WTC11 (cell line): ENCODE data around the gene DHX57. TPM values are rescaled to one million over a fixed set of nuclear protein-coding genes. Genes with fewer than 3 reads are reported as not detected.

Experiments used
- ATAC-seq: fragments of 200-7000 bp; cut with Tn5 transposase; 2 replicates; pipeline ENCODE4 v1.10.0; 2021; ENCODE audit warnings: mild to moderate bottlenecking, moderate library complexity
- CTCF ChIA-PET: fragments of 300-600 bp; sonication (Branson Sonifier 250); formaldehyde crosslinking; loops from one replicate; lab custom pipeline; 2021; ENCODE audit warnings: antibody characterized with exemption; lab: Charles Lee
- POLR2A ChIA-PET: fragments of 350-600 bp; sonication (Branson Sonifier 250); formaldehyde crosslinking; loops from one replicate; lab custom pipeline; 2021; ENCODE audit warnings: antibody characterized with exemption; lab: Charles Lee
- DNase-seq: peaks from one replicate; pipeline ENCODE4 v3.0.0; 2021; ENCODE audit warnings: low spot score
- H3K27ac Mint-ChIP-seq: 2 replicates; pipeline ENCODE4 v1.8.0; 2021; ENCODE audit warnings: mixed read lengths
- H3K27me3 Mint-ChIP-seq: 2 replicates; pipeline ENCODE4 v1.8.0; 2021; ENCODE audit warnings: low read depth, mild to moderate bottlenecking, moderate library complexity, mixed read lengths
- H3K36me3 Mint-ChIP-seq: 2 replicates; pipeline ENCODE4 v1.8.0; 2021; ENCODE audit warnings: mixed read lengths
- H3K4me1 Mint-ChIP-seq: 2 replicates; pipeline ENCODE4 v1.8.0; 2022; ENCODE audit warnings: mixed read lengths
- H3K4me3 Mint-ChIP-seq: 2 replicates; pipeline ENCODE4 v1.8.0; 2021; ENCODE audit warnings: mild to moderate bottlenecking, moderate library complexity, mixed read lengths
- H3K9me3 Mint-ChIP-seq: 2 replicates; pipeline ENCODE4 v1.8.0; 2021; ENCODE audit warnings: mixed read lengths
- FOXJ3 ChIP-seq: sonication (generic); formaldehyde crosslinking; IDR thresholded peaks from 2 replicates; pipeline ENCODE4 v1.9.0; 2021; ENCODE audit warnings: missing genetic modification reagents, mild to moderate bottlenecking, borderline replicate concordance
- FOXK1 ChIP-seq: sonication (generic); formaldehyde crosslinking; IDR thresholded peaks from 2 replicates; pipeline ENCODE4 v1.8.0; 2022; ENCODE audit warnings: mild to moderate bottlenecking, moderate library complexity, missing genetic modification reagents
- HMGA2 ChIP-seq: fragments of 250-450 bp; sonication (Bioruptor Pico); IDR thresholded peaks from 2 replicates; pipeline ENCODE4 v1.4.0; 2021; ENCODE audit warnings: mild to moderate bottlenecking, moderate library complexity
- IRF2 ChIP-seq: sonication (generic); formaldehyde crosslinking; IDR thresholded peaks from 2 replicates; pipeline ENCODE4 v1.8.0; 2022; ENCODE audit warnings: low read depth, missing genetic modification reagents, borderline replicate concordance
- JAZF1 ChIP-seq: fragments of 250-450 bp; sonication (Bioruptor Pico); IDR thresholded peaks from 2 replicates; pipeline ENCODE4 v1.9.0; 2021; ENCODE audit warnings: moderate library complexity, mild to moderate bottlenecking, inconsistent platforms
- JUN ChIP-seq: sonication (generic); formaldehyde crosslinking; IDR thresholded peaks from 2 replicates; pipeline ENCODE4 v1.8.0; 2023; ENCODE audit warnings: mild to moderate bottlenecking, missing genetic modification reagents
- SP1 ChIP-seq: sonication (generic); formaldehyde crosslinking; conservative IDR thresholded peaks from 2 replicates; pipeline ENCODE4 v1.8.1; 2022; ENCODE audit warnings: missing genetic modification reagents
- ZNF263 ChIP-seq: sonication (generic); formaldehyde crosslinking; IDR thresholded peaks from 2 replicates; pipeline ENCODE4 v1.8.1; 2022; ENCODE audit warnings: low read depth, mild to moderate bottlenecking, moderate library complexity, missing genetic modification reagents
- total RNA-seq: library from RNA; stranded (reverse); gene quantifications from 3 replicates; pipeline ENCODE4 v1.2.3, GENCODE V29; 2021
- TF ChIP-seq, protein P1 (sequence below): sonication (generic); formaldehyde crosslinking; IDR thresholded peaks from 2 replicates; pipeline ENCODE4 v1.8.1; 2023; ENCODE audit warnings: mild to moderate bottlenecking, missing genetic modification reagents, borderline replicate concordance
- TF ChIP-seq, protein P2 (sequence below): sonication (generic); formaldehyde crosslinking; IDR thresholded peaks from 2 replicates; pipeline ENCODE4 v1.8.1; 2022; ENCODE audit warnings: low read depth, mild to moderate bottlenecking, moderate library complexity, missing genetic modification reagents, borderline replicate concordance
- TF ChIP-seq, protein P3 (sequence below): fragments of 250-450 bp; sonication (Bioruptor Pico); IDR thresholded peaks from 2 replicates; pipeline ENCODE4 v1.9.0; 2021; ENCODE audit warnings: moderate library complexity, mild to moderate bottlenecking, inconsistent platforms, borderline replicate concordance
- TF ChIP-seq, protein P4 (sequence below): fragments of 250-450 bp; sonication (Bioruptor Pico); IDR thresholded peaks from 2 replicates; pipeline ENCODE4 v1.9.0; 2021; ENCODE audit warnings: mild to moderate bottlenecking
- TF ChIP-seq, protein P5 (sequence below): sonication (generic); formaldehyde crosslinking; IDR thresholded peaks from 2 replicates; pipeline ENCODE4 v1.8.1; 2023; ENCODE audit warnings: mild to moderate bottlenecking, missing genetic modification reagents, moderate library complexity
- TF ChIP-seq, protein P6 (sequence below): sonication (generic); formaldehyde crosslinking; IDR thresholded peaks from 2 replicates; pipeline ENCODE4 v1.8.1; 2023; ENCODE audit warnings: mild to moderate bottlenecking, missing genetic modification reagents
- TF ChIP-seq, protein P7 (sequence below): fragments of 250-450 bp; sonication (Bioruptor Pico); IDR thresholded peaks from 2 replicates; pipeline ENCODE4 v2.1.2; 2022; ENCODE audit warnings: mild to moderate bottlenecking, moderate library complexity

DHX57 gene
- total RNA-seq, 1 experiment from 2014 or later = 30.3 TPM

DNA sequence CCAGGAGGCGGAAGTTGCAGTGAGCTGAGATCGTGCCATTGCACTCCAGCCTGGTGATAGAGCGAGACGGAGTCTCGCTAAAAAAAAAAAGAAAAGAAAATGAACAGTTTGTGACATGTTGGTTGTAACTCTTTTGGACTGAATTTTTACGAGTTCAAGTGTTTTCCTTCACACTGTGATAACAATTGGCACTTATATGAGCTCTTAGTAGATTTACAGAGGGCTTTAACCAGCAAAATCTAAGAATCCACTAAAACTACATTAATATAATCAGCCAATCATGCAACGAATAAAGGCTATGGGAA, 99.9 kb downstream of the DHX57 start (continued):
- TF ChIP-seq, protein P1, sequence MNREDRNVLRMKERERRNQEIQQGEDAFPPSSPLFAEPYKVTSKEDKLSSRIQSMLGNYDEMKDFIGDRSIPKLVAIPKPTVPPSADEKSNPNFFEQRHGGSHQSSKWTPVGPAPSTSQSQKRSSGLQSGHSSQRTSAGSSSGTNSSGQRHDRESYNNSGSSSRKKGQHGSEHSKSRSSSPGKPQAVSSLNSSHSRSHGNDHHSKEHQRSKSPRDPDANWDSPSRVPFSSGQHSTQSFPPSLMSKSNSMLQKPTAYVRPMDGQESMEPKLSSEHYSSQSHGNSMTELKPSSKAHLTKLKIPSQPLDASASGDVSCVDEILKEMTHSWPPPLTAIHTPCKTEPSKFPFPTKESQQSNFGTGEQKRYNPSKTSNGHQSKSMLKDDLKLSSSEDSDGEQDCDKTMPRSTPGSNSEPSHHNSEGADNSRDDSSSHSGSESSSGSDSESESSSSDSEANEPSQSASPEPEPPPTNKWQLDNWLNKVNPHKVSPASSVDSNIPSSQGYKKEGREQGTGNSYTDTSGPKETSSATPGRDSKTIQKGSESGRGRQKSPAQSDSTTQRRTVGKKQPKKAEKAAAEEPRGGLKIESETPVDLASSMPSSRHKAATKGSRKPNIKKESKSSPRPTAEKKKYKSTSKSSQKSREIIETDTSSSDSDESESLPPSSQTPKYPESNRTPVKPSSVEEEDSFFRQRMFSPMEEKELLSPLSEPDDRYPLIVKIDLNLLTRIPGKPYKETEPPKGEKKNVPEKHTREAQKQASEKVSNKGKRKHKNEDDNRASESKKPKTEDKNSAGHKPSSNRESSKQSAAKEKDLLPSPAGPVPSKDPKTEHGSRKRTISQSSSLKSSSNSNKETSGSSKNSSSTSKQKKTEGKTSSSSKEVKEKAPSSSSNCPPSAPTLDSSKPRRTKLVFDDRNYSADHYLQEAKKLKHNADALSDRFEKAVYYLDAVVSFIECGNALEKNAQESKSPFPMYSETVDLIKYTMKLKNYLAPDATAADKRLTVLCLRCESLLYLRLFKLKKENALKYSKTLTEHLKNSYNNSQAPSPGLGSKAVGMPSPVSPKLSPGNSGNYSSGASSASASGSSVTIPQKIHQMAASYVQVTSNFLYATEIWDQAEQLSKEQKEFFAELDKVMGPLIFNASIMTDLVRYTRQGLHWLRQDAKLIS (CRISPR knock-in tag) = no peak
- TF ChIP-seq, protein P2, sequence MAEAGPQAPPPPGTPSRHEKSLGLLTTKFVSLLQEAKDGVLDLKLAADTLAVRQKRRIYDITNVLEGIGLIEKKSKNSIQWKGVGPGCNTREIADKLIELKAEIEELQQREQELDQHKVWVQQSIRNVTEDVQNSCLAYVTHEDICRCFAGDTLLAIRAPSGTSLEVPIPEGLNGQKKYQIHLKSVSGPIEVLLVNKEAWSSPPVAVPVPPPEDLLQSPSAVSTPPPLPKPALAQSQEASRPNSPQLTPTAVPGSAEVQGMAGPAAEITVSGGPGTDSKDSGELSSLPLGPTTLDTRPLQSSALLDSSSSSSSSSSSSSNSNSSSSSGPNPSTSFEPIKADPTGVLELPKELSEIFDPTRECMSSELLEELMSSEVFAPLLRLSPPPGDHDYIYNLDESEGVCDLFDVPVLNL (CRISPR knock-in tag) = no peak
- TF ChIP-seq ZNF263 (no peak), FOXK1 (CRISPR knock-in tag) (no peak)
- TF ChIP-seq, protein P3, sequence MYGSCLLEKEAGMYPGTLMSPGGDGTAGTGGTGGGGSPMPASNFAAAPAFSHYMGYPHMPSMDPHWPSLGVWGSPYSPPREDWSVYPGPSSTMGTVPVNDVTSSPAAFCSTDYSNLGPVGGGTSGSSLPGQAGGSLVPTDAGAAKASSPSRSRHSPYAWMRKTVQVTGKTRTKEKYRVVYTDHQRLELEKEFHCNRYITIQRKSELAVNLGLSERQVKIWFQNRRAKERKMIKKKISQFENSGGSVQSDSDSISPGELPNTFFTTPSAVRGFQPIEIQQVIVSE (CRISPR knock-in tag) = no peak

DNA sequence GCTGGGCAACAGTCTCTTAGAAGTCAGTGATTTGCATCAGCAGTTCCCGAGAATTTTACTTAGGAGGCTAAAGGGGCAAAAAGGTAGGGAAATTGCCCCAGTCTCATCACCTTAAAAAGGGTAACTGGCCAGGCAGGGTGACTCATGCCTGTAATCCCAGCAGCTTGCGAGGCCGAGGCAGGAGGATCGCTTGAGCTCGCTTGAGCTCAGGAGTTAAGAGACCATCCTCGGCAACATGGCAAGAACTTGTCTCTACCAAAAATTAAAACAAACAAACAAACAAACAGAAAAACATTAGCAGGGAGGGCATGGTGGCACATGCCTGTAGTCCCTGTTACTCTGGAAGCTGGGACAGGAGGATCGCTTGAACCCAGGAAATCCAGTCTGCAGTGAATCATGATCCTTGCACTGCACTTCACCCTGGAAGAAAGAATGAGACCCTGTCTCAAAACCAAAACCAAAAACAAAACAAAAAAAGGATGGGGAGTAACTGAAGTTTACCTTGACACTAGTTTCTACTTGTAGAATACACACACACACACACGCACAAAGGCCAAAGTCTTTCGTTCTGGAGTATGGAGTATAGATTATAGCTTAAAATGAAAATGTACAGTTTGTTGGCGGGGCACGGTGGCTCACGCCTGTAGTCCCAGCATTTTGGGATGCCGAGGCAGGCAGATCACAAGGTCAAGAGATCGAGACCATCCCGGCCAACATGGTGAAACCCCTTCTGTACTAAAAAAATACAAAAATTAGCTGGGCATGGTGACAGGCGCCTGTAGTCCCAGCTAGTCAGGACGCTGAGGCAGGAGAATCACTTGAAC, 100.4 kb downstream of the DHX57 start:
- Mint-ChIP-seq H3K4me1 (peaks cover 8% of the 10 kb centered on the region; the same call in 1 of the 2 replicates), H3K36me3 (no peaks in the 10 kb centered on the region), H3K27me3 (peaks cover 16% of the 10 kb centered on the region), H3K27ac (no peak overlapping the region), H3K9me3 (peaks cover 3% of the 10 kb centered on the region; the same call in 1 of the 2 replicates), H3K4me3 (no peak overlapping the region)
- ChIA-PET POLR2A (interaction anchor here (1.2 kb wide), 1 partner anchor 24 kb away, joined by 4 read pairs; the partner anchor contains the start of gene SRSF7), CTCF (interaction anchor here (0.5 kb wide), 1 partner anchor 24 kb away, joined by 3 read pairs; no protein-coding TSS in a partner anchor)
- ATAC-seq (no peak), DNase-seq (no peak)
- TF ChIP-seq IRF2 = no peak
- TF ChIP-seq, protein P4, sequence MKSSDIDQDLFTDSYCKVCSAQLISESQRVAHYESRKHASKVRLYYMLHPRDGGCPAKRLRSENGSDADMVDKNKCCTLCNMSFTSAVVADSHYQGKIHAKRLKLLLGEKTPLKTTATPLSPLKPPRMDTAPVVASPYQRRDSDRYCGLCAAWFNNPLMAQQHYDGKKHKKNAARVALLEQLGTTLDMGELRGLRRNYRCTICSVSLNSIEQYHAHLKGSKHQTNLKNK (CRISPR knock-in tag) = no peak
- no peak for TF ChIP-seq FOXJ3
- TF ChIP-seq HMGA2 = no peak
- TF ChIP-seq, protein P2 (CRISPR knock-in tag) = no peak
- TF ChIP-seq SP1 (CRISPR knock-in tag) = no peak
- no peak for TF ChIP-seq JUN (CRISPR knock-in tag)
- TF ChIP-seq, protein P5, sequence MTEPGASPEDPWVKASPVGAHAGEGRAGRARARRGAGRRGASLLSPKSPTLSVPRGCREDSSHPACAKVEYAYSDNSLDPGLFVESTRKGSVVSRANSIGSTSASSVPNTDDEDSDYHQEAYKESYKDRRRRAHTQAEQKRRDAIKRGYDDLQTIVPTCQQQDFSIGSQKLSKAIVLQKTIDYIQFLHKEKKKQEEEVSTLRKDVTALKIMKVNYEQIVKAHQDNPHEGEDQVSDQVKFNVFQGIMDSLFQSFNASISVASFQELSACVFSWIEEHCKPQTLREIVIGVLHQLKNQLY (CRISPR knock-in tag) = no peak
- TF ChIP-seq, protein P6, sequence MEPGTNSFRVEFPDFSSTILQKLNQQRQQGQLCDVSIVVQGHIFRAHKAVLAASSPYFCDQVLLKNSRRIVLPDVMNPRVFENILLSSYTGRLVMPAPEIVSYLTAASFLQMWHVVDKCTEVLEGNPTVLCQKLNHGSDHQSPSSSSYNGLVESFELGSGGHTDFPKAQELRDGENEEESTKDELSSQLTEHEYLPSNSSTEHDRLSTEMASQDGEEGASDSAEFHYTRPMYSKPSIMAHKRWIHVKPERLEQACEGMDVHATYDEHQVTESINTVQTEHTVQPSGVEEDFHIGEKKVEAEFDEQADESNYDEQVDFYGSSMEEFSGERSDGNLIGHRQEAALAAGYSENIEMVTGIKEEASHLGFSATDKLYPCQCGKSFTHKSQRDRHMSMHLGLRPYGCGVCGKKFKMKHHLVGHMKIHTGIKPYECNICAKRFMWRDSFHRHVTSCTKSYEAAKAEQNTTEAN = no peak
- no peak for TF ChIP-seq JAZF1 (CRISPR knock-in tag)
- TF ChIP-seq, protein P7, sequence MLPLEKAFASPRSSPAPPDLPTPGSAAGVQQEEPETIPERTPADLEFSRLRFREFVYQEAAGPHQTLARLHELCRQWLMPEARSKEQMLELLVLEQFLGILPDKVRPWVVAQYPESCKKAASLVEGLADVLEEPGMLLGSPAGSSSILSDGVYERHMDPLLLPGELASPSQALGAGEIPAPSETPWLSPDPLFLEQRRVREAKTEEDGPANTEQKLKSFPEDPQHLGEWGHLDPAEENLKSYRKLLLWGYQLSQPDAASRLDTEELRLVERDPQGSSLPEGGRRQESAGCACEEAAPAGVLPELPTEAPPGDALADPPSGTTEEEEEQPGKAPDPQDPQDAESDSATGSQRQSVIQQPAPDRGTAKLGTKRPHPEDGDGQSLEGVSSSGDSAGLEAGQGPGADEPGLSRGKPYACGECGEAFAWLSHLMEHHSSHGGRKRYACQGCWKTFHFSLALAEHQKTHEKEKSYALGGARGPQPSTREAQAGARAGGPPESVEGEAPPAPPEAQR (CRISPR knock-in tag) = no peak
